ENCODE results near the gene MRPL21. TPM values are rescaled to one million over a fixed set of nuclear protein-coding genes. Genes with fewer than 3 reads are reported as not detected.
A peak's percentile ranks its signal among the peaks of the same experiment; 100 is the strongest.

Gene MRPL21
- total and polyA plus RNA-seq, 2 of the 13 experiments (the other 11 are each of a cell fraction or from before 2014, with no cell fraction given): 61.5 to 100 TPM

DNA sequence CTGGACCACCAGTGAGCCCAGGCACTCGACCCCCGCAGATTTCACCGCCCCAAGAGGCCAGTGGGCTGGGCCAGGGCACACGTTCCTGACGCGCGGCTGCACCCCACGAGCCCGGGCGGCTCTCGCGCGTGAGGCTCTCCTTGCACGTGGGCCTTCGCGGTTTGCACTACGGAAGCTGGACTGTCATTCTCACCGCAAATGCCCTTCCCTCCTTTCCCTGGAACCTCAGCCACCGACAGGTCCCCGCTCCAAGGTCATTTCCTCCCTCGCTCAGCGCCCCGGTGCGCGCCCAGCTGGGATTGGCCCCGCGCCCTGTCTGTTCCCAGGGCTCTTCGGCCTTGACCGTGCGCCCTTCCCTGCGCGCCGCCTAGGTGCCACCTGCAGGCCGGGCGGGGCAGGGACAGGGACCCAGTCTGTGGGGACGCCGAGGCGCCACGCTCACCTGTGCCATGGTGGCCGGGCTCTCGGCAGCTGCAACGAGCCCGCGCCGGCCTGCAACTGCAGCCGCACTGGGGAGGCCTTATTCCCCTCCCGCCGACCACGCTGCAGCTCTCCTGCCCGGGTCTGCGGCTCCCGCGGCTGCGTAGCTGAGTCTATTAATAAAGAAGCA is 59.8 kb downstream of the MRPL21 start (continued):
- TF ChIP-seq, protein P1, sequence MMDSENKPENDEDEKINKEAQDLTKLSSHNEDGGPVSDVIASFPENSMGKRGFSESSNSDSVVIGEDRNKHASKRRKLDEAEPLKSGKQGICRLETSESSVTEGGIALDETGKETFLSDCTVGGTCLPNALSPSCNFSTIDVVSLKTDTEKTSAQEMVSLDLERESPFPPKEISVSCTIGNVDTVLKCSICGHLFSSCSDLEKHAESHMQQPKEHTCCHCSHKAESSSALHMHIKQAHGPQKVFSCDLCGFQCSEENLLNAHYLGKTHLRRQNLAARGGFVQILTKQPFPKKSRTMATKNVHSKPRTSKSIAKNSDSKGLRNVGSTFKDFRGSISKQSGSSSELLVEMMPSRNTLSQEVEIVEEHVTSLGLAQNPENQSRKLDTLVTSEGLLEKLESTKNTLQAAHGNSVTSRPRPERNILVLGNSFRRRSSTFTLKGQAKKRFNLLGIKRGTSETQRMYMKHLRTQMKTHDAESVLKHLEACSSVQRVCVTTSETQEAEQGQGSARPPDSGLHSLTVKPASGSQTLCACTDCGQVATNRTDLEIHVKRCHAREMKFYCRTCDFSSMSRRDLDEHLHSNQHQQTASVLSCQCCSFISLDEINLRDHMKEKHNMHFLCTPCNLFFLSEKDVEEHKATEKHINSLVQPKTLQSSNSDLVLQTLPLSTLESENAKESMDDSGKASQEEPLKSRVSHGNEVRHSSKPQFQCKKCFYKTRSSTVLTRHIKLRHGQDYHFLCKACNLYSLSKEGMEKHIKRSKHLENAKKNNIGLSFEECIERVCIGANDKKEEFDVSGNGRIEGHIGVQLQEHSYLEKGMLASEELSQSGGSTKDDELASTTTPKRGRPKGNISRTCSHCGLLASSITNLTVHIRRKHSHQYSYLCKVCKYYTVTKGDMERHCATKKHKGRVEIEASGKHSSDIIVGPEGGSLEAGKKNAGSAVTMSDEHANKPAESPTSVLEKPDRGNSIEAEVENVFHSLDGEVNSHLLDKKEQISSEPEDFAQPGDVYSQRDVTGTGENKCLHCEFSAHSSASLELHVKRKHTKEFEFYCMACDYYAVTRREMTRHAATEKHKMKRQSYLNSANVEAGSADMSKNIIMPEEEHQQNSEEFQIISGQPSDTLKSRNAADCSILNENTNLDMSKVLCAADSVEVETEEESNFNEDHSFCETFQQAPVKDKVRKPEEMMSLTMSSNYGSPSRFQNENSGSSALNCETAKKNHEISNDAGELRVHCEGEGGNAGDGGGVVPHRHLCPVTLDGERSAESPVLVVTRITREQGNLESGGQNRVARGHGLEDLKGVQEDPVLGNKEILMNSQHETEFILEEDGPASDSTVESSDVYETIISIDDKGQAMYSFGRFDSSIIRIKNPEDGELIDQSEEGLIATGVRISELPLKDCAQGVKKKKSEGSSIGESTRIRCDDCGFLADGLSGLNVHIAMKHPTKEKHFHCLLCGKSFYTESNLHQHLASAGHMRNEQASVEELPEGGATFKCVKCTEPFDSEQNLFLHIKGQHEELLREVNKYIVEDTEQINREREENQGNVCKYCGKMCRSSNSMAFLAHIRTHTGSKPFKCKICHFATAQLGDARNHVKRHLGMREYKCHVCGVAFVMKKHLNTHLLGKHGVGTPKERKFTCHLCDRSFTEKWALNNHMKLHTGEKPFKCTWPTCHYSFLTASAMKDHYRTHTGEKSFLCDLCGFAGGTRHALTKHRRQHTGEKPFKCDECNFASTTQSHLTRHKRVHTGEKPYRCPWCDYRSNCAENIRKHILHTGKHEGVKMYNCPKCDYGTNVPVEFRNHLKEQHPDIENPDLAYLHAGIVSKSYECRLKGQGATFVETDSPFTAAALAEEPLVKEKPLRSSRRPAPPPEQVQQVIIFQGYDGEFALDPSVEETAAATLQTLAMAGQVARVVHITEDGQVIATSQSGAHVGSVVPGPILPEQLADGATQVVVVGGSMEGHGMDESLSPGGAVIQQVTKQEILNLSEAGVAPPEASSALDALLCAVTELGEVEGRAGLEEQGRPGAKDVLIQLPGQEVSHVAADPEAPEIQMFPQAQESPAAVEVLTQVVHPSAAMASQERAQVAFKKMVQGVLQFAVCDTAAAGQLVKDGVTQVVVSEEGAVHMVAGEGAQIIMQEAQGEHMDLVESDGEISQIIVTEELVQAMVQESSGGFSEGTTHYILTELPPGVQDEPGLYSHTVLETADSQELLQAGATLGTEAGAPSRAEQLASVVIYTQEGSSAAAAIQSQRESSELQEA (CRISPR knock-in tag; IDR thresholded peaks at IDR 0.05; ENCODE audit: not compliant biosample characterization): peak; percentile 43
- TF ChIP-seq MED13 (CRISPR knock-in tag; IDR thresholded peaks at IDR 0.05) (no peak), ZNF547 (CRISPR knock-in tag; IDR thresholded peaks at IDR 0.05) (peak; percentile 63; the same call in 1 of the 2 replicates), SYNCRIP (IDR thresholded peaks at IDR 0.05; ENCODE audit: insufficient read depth, low read depth, low read length) (no peak), FOXM1 (CRISPR knock-in tag; IDR thresholded peaks at IDR 0.05) (no peak), CREB1 (IDR thresholded peaks at IDR 0.05) (peak; percentile 39; the same call in 1 of the 2 replicates), CREB1 (CRISPR knock-in tag; IDR thresholded peaks at IDR 0.05) (peak; percentile 68; the same call in 1 of the 2 replicates), TGIF2 (CRISPR knock-in tag; IDR thresholded peaks at IDR 0.05) (peak; percentile 81), ZNF672 (CRISPR knock-in tag; IDR thresholded peaks at IDR 0.05) (peak; percentile 73; the same call in 1 of the 2 replicates), ARNT (IDR thresholded peaks at IDR 0.05) (no peak), ZSCAN25 (CRISPR knock-in tag; IDR thresholded peaks at IDR 0.05) (no peak; the same call in 1 of the 2 replicates), ZFP37 (CRISPR knock-in tag; IDR thresholded peaks at IDR 0.05; ENCODE audit: borderline replicate concordance) (no peak), KDM5B (CRISPR knock-in tag; IDR thresholded peaks at IDR 0.05; ENCODE audit: borderline replicate concordance) (peak; percentile 70; the same call in 1 of the 2 replicates), ZNF260 (CRISPR knock-in tag; IDR thresholded peaks at IDR 0.05; ENCODE audit: borderline replicate concordance, low read depth) (no peak), NFIB (CRISPR knock-in tag; IDR thresholded peaks at IDR 0.05; ENCODE audit: borderline replicate concordance) (no peak), PHF8 (CRISPR knock-in tag; IDR thresholded peaks at IDR 0.05) (peak; percentile 69), ZNF556 (CRISPR knock-in tag; IDR thresholded peaks at IDR 0.05; ENCODE audit: borderline replicate concordance) (peak; percentile 40; the same call in 1 of the 2 replicates), PLRG1 (conservative IDR thresholded peaks at IDR 0.05) (no peak), ZIK1 (CRISPR knock-in tag; IDR thresholded peaks at IDR 0.05; ENCODE audit: borderline replicate concordance, low read depth) (0 out of 2 replicates have a peak, but pooled peaks have one; percentile 73)
- TF ChIP-seq, protein P2, sequence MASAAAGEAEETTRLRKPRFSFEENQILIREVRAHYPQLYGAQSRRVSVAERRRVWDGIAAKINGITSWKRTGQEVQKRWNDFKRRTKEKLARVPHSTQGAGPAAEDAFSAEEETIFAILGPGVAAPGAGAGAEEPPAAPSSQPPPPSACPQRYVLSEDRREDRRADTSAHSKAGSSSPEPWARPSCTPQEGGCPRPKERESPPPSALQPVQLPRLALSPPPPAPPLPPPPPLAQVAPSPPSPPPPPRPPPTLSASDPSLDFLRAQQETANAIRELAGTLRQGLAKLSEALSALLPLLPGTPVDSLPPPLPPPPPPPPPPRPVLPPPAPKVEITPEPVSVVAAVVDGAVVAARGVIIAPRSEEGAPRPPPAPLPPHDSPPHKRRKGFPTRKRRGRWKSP (CRISPR knock-in tag; IDR thresholded peaks at IDR 0.05): 0 out of 2 replicates have a peak, but pooled peaks have one; percentile 66
- TF ChIP-seq, protein P3, sequence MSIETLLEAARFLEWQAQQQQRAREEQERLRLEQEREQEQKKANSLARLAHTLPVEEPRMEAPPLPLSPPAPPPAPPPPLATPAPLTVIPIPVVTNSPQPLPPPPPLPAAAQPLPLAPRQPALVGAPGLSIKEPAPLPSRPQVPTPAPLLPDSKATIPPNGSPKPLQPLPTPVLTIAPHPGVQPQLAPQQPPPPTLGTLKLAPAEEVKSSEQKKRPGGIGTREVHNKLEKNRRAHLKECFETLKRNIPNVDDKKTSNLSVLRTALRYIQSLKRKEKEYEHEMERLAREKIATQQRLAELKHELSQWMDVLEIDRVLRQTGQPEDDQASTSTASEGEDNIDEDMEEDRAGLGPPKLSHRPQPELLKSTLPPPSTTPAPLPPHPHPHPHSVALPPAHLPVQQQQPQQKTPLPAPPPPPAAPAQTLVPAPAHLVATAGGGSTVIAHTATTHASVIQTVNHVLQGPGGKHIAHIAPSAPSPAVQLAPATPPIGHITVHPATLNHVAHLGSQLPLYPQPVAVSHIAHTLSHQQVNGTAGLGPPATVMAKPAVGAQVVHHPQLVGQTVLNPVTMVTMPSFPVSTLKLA (IDR thresholded peaks at IDR 0.05): no peak

Measured in HepG2 (cell line).